K562 (cell line): ENCODE data around the gene CCDC93. TPM values are rescaled to one million over a fixed set of nuclear protein-coding genes. Genes with fewer than 3 reads are reported as not detected.

Source experiments
- ATAC-seq: fragments of 200-7000 bp; cut with Tn5 transposase; 3 replicates; pipeline ENCODE4 v1.9.1; 2020; ENCODE audit warnings: moderate library complexity
- BruUV-seq: library from RNA; stranded (reverse); fragments of 400-500 nt; replicated peaks from 2 replicates; lab custom pipeline; 2021; lab: Mats Ljungman, UMichigan
- CTCF ChIA-PET: fragments of 300-600 bp; formaldehyde crosslinking; extraction: SDS; loops from one replicate; lab custom pipeline; 2021; ENCODE audit warnings: low intra/inter-chr PET ratio; lab: Yijun Ruan, JAX
- POLR2A ChIA-PET: fragments of 300-600, 350-650 bp; sonication (Branson Sonifier 250); formaldehyde crosslinking; extraction: SDS; loops from one replicate; lab custom pipeline; 2021; ENCODE audit warnings: antibody characterized with exemption, inconsistent platforms; lab: Yijun Ruan, JAX
- DNase-seq, 4 experiments: peaks; one replicate each; pipeline versions ENCODE4 v3.0.0 to v3.0.0-alpha.2; 2011 to 2018; ENCODE audit warnings: low spot score in 3 of 4, mixed read lengths in 3 of 4; ENCODE audit errors: extremely low read depth in 1 of 4
- FAIRE-seq: peaks from 2 replicates; lab custom pipeline; 2011; peaks lifted over from hg19 to GRCh38; lab: Jason Lieb, UNC
- H2AFZ ChIP-seq: 2 replicates; pipeline ENCODE4 v1.6.0; 2011; ENCODE audit warnings: low read depth, low read length, control low read depth, inconsistent platforms
- H3K27ac ChIP-seq: fragments of 200-600 bp; 3 replicates; pipeline ENCODE4 v1.8.0; 2011; ENCODE audit warnings: low read depth, mild to moderate bottlenecking, control low read depth, inconsistent platforms, low read length, moderate library complexity, mixed read lengths; ENCODE audit errors: extremely low read depth
- H3K27me3 ChIP-seq, 2 experiments: fragments of 300-600 bp in 1 of 2; 2 replicates in 1 of 2; 3 replicates in 1 of 2; pipeline versions ENCODE4 v1.6.0 to v1.8.0; 2011; ENCODE audit warnings: inconsistent platforms in 2 of 2, low read length in 2 of 2, mild to moderate bottlenecking in 1 of 2, mixed read lengths in 1 of 2, moderate library complexity in 1 of 2; ENCODE audit not compliant: control insufficient read depth in 2 of 2, insufficient read depth in 2 of 2
- H3K36me3 ChIP-seq: fragments of 300-600 bp; 3 replicates; pipeline ENCODE4 v1.8.0; 2011; ENCODE audit warnings: mild to moderate bottlenecking, low read length, inconsistent platforms; ENCODE audit not compliant: control insufficient read depth, insufficient read depth
- H3K4me1 ChIP-seq, 2 experiments: fragments of 200-600 bp in 1 of 2; replicated peaks in 1 of 2; 2 replicates in 1 of 2; 3 replicates in 1 of 2; pipeline versions ENCODE4 v1.5.1 to v1.8.0; 2011; ENCODE audit warnings: inconsistent platforms in 2 of 2, low read length in 2 of 2, mild to moderate bottlenecking in 1 of 2, mixed read lengths in 1 of 2, moderate library complexity in 1 of 2; ENCODE audit not compliant: control insufficient read depth in 2 of 2, insufficient read depth in 2 of 2
- H3K4me2 ChIP-seq: 2 replicates; pipeline ENCODE4 v1.6.1; 2011; ENCODE audit warnings: low read length, control low read depth, inconsistent platforms, mixed read lengths; ENCODE audit not compliant: insufficient read depth
- H3K4me3 ChIP-seq: fragments of 200-600 bp; sonication (generic), shearing (Covaris generic); 2 replicates; pipeline ENCODE4 v1.5.1; 2016; ENCODE audit warnings: control low read depth, inconsistent platforms
- H3K79me2 ChIP-seq: fragments of 200-600 bp; 3 replicates; pipeline ENCODE4 v1.8.0; 2011; ENCODE audit warnings: low read length, inconsistent platforms; ENCODE audit not compliant: control insufficient read depth, insufficient read depth
- H3K9ac ChIP-seq, 2 experiments: 2 replicates each; pipeline versions ENCODE4 v1.6.0 to v1.6.1; 2011; ENCODE audit warnings: low read depth in 2 of 2, low read length in 2 of 2, control low read depth in 1 of 2, inconsistent platforms in 1 of 2, mild to moderate bottlenecking in 1 of 2, mixed read lengths in 1 of 2; ENCODE audit not compliant: insufficient read depth in 1 of 2
- H3K9me1 ChIP-seq: one replicate; pipeline ENCODE4 v1.6.0; 2011; ENCODE audit warnings: inconsistent platforms, mild to moderate bottlenecking, low read length, moderate library complexity; ENCODE audit not compliant: control insufficient read depth, insufficient read depth
- H3K9me3 ChIP-seq: replicated peaks from 2 replicates; pipeline ENCODE4 v1.5.1; 2011; ENCODE audit warnings: low read depth, low read length, inconsistent platforms; ENCODE audit not compliant: control insufficient read depth, insufficient read depth
- H4K20me1 ChIP-seq: replicated peaks from 2 replicates; pipeline ENCODE4 v1.6.1; 2011; ENCODE audit warnings: low read length, inconsistent platforms, mixed read lengths; ENCODE audit not compliant: control insufficient read depth, insufficient read depth
- CEBPZ ChIP-seq: fragments of 150-350 bp; IDR thresholded peaks from 2 replicates; pipeline ENCODE4 v1.6.1; 2014; ENCODE audit warnings: low read depth, mild to moderate bottlenecking, low read length, borderline replicate concordance
- HMGXB4 ChIP-seq: sonication (generic); formaldehyde crosslinking; IDR thresholded peaks from 2 replicates; pipeline ENCODE4 v1.8.1; 2023; ENCODE audit warnings: mild to moderate bottlenecking, missing genetic modification reagents
- RAD21 ChIP-seq, 2 experiments: fragments of 250-450 bp in 1 of 2; fragments of 450-650 bp in 1 of 2; sonication (Bioruptor Pico) in 1 of 2; formaldehyde crosslinking in 1 of 2; IDR thresholded peaks in 1 of 2; conservative IDR thresholded peaks in 1 of 2; 2 replicates each; pipeline versions ENCODE4 v1.4.0 to v1.8.0; 2020 to 2022; ENCODE audit warnings: mild to moderate bottlenecking in 2 of 2, moderate library complexity in 1 of 2
- USF2 ChIP-seq: sonication (generic); formaldehyde crosslinking; IDR thresholded peaks from 2 replicates; pipeline ENCODE4 v1.5.0; 2020; ENCODE audit warnings: missing genetic modification reagents
- WGBS: fragments of 100-300 bp; shearing (Covaris generic); methylation state at CpG from one replicate; pipeline ENCODE4 v1.1.6; 2016; ENCODE audit warnings: low coverage, mixed read lengths; ENCODE audit not compliant: insufficient coverage; ENCODE audit errors: missing lambda C conversion rate; 5-methylcytosine and 5-hydroxymethylcytosine counted together
- in situ Hi-C: fragments of 300-500 bp; cut with MboI; formaldehyde crosslinking; loops from 4 replicates; pipeline ENCODE4 v1.15.0; 2018; ENCODE audit warnings: inconsistent platforms, mixed read lengths
- intact Hi-C: fragments of 100-400 bp; cut with micrococcal nuclease; formaldehyde crosslinking; loops from 2 replicates; pipeline ENCODE4 v1.14.2; 2022
- polyA plus RNA-seq, 8 experiments: library from polyadenylated mRNA; depleted of rRNA in 4 of 8; stranded (reverse) in 5 of 8; unstranded in 3 of 8; fragments of >200 nt; fragmentation: Nextera tagmentation in 2 of 8; fragmentation: Illumina TruSeq in 1 of 8; extraction: Ambion mirVana in 2 of 8; extraction: Trizol in 1 of 8; gene quantifications; 2 replicates each; pipeline versions ENCODE4 v1.2.1 to v1.2.3, GENCODE V29; 2011 to 2014; ENCODE audit warnings: inconsistent platforms in 1 of 8, missing spikeins in 1 of 8
- total RNA-seq, 7 experiments: library from RNA; depleted of rRNA in 6 of 7; stranded (reverse); fragments of >200 nt in 6 of 7; fragmentation: Illumina TruSeq in 2 of 7; extraction: Trizol in 2 of 7; gene quantifications; 2 replicates each; pipeline versions ENCODE4 v1.2.1 to v1.2.3, GENCODE V29; 2011 to 2021; ENCODE audit warnings: low replicate concordance in 1 of 7

The CCDC93 gene
- total and polyA plus RNA-seq, 9 of the 15 experiments (the other 6 are each of a cell fraction or from before 2014, with no cell fraction given): 3.3 to 19.3 (median 12.4) TPM

GRCh38 chr2:118061135-118061955 lies 47.5 kb upstream of the CCDC93 start:
- FAIRE-seq: peak; percentile 42
- Histone ChIP-seq H3K4me3 (no peak overlapping the region), H3K9me1 (no peaks in the 10 kb centered on the region), H3K27me3 (peaks cover 4 to 12% of the 10 kb centered on the region in 2 experiments; a peak in 3 of 5 replicates), H3K4me2 (no peak overlapping the region), H2AFZ (no peak overlapping the region), H3K36me3 (no peaks in the 10 kb centered on the region), H3K79me2 (no peaks in the 10 kb centered on the region), H3K9me3 (no peaks in the 10 kb centered on the region), H3K4me1 (no peaks in the 10 kb centered on the region; a peak in 1 of 5 replicates), H3K27ac (no peak overlapping the region), H3K9ac (no peak overlapping the region), H4K20me1 (no peaks in the 10 kb centered on the region)
- ATAC-seq: peak; percentile 73
- peak in 2 of 4 experiments; percentile 13 to 24 for DNase-seq
- intact Hi-C loops: no loop called here
- CTCF ChIA-PET: no interaction called here
- 1% methylated on average over 4 of the region's 4 CpGs for WGBS
- POLR2A ChIA-PET: interaction anchor here (1.0 kb wide), 1 partner anchor 24 kb away, joined by 3 read pairs; no protein-coding TSS in a partner anchor
- BruUV-seq: no TSS peak
- in situ Hi-C loops: no loop called here
- no peak for TF ChIP-seq CEBPZ
- peak in 1 of 2 experiments; percentile 42; a peak in 3 of 4 replicates for TF ChIP-seq RAD21 (CRISPR knock-in tag; conservative IDR thresholded peaks at IDR 0.05 in 1 of 2, IDR thresholded peaks at IDR 0.05 in 1 of 2)
- TF ChIP-seq HMGXB4: no peak
- TF ChIP-seq USF2 (CRISPR knock-in tag): no peak
